Panc1 (cell line): Measurements from ENCODE around the gene FDPS. TPM values are rescaled to one million over a fixed set of nuclear protein-coding genes. Genes with fewer than 3 reads are reported as not detected.
A peak's percentile ranks its signal among the peaks of the same experiment; 100 is the strongest.

Experiments used
- ATAC-seq: fragments of 200-7000 bp; cut with Tn5 transposase; 2 replicates; pipeline ENCODE4 v1.9.1; 2020; ENCODE audit warnings: mild to moderate bottlenecking, moderate library complexity
- BruUV-seq: library from RNA; stranded (reverse); fragments of 400-500 nt; replicated peaks from 2 replicates; lab custom pipeline; 2021; lab: Mats Ljungman, UMichigan
- CTCF ChIA-PET: fragments of 300-600 bp; sonication (Branson Sonifier 250); formaldehyde crosslinking; loops from one replicate; lab custom pipeline; 2022; ENCODE audit warnings: antibody characterized with exemption; lab: Charles Lee
- POLR2A ChIA-PET: fragments of 300-600 bp; sonication (Branson Sonifier 250); formaldehyde crosslinking; loops from one replicate; lab custom pipeline; 2022; ENCODE audit warnings: antibody characterized with exemption; lab: Charles Lee
- DNase-seq: peaks from one replicate; pipeline ENCODE4 v3.0.0-alpha.2; 2010; ENCODE audit warnings: low read depth, low spot score
- H3K27ac ChIP-seq: 2 replicates; pipeline ENCODE4 v1.5.1; 2011; ENCODE audit warnings: mild to moderate bottlenecking, low read length, inconsistent platforms
- H3K27me3 ChIP-seq: fragments of 200-500 bp; sonication (Bioruptor generic); 2 replicates; pipeline ENCODE4 v1.6.0; 2014; ENCODE audit warnings: low read length, inconsistent platforms; ENCODE audit not compliant: control insufficient read depth, insufficient read depth
- H3K36me3 ChIP-seq: fragments of 200-500 bp; sonication (Bioruptor generic); 2 replicates; pipeline ENCODE4 v1.5.1; 2014; ENCODE audit warnings: inconsistent platforms, mild to moderate bottlenecking, low read length, moderate library complexity; ENCODE audit not compliant: control insufficient read depth, insufficient read depth
- H3K4me1 ChIP-seq: 2 replicates; pipeline ENCODE4 v1.5.1; 2011; ENCODE audit warnings: inconsistent platforms, mild to moderate bottlenecking, low read length, moderate library complexity; ENCODE audit not compliant: control insufficient read depth, insufficient read depth
- H3K4me3 ChIP-seq, 2 experiments: 2 replicates each; pipeline ENCODE4 v1.5.1; 2011 to 2012; ENCODE audit warnings: low read depth in 2 of 2, low read length in 2 of 2, mild to moderate bottlenecking in 2 of 2, inconsistent platforms in 1 of 2, moderate library complexity in 1 of 2
- H3K9me3 ChIP-seq: fragments of 200-500 bp; sonication (Bioruptor generic); 2 replicates; pipeline ENCODE4 v1.5.1; 2014; ENCODE audit warnings: low read depth, mild to moderate bottlenecking, inconsistent platforms, low read length, moderate library complexity; ENCODE audit not compliant: control insufficient read depth, insufficient read depth
- POLR2AphosphoS5 ChIP-seq: IDR thresholded peaks from 2 replicates; pipeline ENCODE4 v1.6.1; 2012; ENCODE audit warnings: mild to moderate bottlenecking, low read depth, low read length, moderate library complexity
- SIN3A ChIP-seq: IDR thresholded peaks from 2 replicates; pipeline ENCODE4 v1.6.1; 2012; ENCODE audit warnings: low read depth, mild to moderate bottlenecking, low read length, moderate library complexity, borderline replicate concordance; ENCODE audit not compliant: insufficient read depth
- TCF7L2 ChIP-seq: IDR thresholded peaks from 2 replicates; pipeline ENCODE4 v1.6.1; 2011; ENCODE audit warnings: mild to moderate bottlenecking, low read depth, low read length, inconsistent platforms
- in situ Hi-C: cut with HindIII; loops from 2 replicates; pipeline ENCODE4 v1.10.0; 2016; ENCODE audit warnings: low sequenced_read_pairs, low pct_unique_long_range_greater_than_20kb
- intact Hi-C: fragments of 100-400 bp; cut with micrococcal nuclease; formaldehyde crosslinking; loops from one replicate; pipeline ENCODE4 v1.10.0; 2022; ENCODE audit not compliant: unreplicated experiment
- total RNA-seq: library from RNA; stranded (reverse); gene quantifications from one replicate; pipeline ENCODE4 v1.2.1, GENCODE V29; 2021; ENCODE audit not compliant: unreplicated experiment
- TF ChIP-seq, protein P1 (sequence below), 2 experiments: IDR thresholded peaks; 2 replicates each; pipeline ENCODE4 v1.6.1; 2011 to 2012; ENCODE audit warnings: low read depth in 2 of 2, control low read depth in 1 of 2, low read length in 1 of 2, mild to moderate bottlenecking in 1 of 2, moderate library complexity in 1 of 2; ENCODE audit not compliant: insufficient read depth in 1 of 2
- TF ChIP-seq, protein P2 (sequence below): fragments of 450-650 bp; IDR thresholded peaks from 2 replicates; pipeline ENCODE4 v1.5.1; 2017; ENCODE audit warnings: mild to moderate bottlenecking

The FDPS gene
- total RNA-seq, 1 experiment from 2014 or later: 255 TPM

DNA sequence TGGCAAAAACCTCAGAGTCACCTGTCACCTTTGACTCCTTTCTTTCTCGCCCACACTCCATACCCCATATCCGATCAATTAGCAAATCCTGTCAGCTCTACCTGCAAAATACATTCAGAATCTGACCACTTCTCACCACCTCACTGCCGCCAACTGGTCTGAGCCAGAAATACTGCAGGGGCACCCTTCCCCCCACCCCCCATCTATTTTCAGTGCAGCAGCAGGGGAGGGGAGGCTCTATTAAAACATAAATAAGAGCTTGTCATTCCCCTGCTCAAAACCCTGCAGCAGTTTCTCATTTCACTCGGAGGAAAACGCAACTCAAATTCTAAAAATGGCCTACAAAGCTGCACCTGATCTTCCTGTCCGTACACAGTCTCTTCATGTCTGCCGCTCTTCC is 11.3 kb upstream of the FDPS start:
- Histone ChIP-seq H3K9me3 (no peaks in the 10 kb centered on the region), H3K27ac (no peak overlapping the region), H3K27me3 (no peaks in the 10 kb centered on the region), H3K36me3 (no peaks in the 10 kb centered on the region), H3K4me1 (no peaks in the 10 kb centered on the region), H3K4me3 (no peak overlapping the region)
- ChIA-PET POLR2A (interaction anchor here (1.2 kb wide), 1 partner anchor 11 kb away, joined by 3 read pairs; no protein-coding TSS in a partner anchor), CTCF (no interaction called here)
- BruUV-seq: no TSS peak
- DNase-seq (no peak), ATAC-seq (no peak)
- TF ChIP-seq SIN3A: no peak
- intact Hi-C loops (no loop called here), in situ Hi-C loops (no loop called here)

DNA sequence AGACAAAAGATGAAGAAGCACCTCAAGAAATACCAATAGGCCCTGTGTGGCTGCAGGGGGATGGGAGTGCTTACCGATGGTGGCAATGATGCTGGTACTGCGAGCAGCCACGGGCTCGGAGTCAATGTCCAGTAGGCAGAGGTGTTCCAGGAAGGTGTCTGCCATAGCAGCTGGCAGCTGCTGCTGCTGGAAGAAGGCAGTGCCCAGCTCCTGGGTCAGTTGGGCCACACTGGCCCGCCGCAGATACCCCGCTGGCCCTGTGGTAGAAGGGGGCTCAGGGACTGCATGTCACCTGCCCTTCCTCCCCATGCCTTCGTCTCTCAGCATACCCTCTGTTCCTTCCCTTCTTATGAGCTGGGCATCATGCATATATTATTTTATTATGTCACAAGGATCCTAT is 8.6 kb upstream of the FDPS start:
- ChIA-PET POLR2A (interaction anchor here (1.1 kb wide), 1 partner anchor 27 kb away, joined by 4 read pairs; the partner anchor contains the start of gene CLK2), CTCF (interaction anchor here (1.0 kb wide), 1 partner anchor 49 kb away, joined by 3 read pairs; no protein-coding TSS in a partner anchor)
- Histone ChIP-seq H3K27ac (no peak overlapping the region), H3K4me1 (no peaks in the 10 kb centered on the region), H3K36me3 (no peaks in the 10 kb centered on the region), H3K27me3 (no peaks in the 10 kb centered on the region), H3K4me3 (no peak overlapping the region), H3K9me3 (no peaks in the 10 kb centered on the region)
- DNase-seq: no peak
- intact Hi-C loops (no loop called here), in situ Hi-C loops (no loop called here)
- ATAC-seq: no peak
- TF ChIP-seq, protein P1, sequence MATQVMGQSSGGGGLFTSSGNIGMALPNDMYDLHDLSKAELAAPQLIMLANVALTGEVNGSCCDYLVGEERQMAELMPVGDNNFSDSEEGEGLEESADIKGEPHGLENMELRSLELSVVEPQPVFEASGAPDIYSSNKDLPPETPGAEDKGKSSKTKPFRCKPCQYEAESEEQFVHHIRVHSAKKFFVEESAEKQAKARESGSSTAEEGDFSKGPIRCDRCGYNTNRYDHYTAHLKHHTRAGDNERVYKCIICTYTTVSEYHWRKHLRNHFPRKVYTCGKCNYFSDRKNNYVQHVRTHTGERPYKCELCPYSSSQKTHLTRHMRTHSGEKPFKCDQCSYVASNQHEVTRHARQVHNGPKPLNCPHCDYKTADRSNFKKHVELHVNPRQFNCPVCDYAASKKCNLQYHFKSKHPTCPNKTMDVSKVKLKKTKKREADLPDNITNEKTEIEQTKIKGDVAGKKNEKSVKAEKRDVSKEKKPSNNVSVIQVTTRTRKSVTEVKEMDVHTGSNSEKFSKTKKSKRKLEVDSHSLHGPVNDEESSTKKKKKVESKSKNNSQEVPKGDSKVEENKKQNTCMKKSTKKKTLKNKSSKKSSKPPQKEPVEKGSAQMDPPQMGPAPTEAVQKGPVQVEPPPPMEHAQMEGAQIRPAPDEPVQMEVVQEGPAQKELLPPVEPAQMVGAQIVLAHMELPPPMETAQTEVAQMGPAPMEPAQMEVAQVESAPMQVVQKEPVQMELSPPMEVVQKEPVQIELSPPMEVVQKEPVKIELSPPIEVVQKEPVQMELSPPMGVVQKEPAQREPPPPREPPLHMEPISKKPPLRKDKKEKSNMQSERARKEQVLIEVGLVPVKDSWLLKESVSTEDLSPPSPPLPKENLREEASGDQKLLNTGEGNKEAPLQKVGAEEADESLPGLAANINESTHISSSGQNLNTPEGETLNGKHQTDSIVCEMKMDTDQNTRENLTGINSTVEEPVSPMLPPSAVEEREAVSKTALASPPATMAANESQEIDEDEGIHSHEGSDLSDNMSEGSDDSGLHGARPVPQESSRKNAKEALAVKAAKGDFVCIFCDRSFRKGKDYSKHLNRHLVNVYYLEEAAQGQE (IDR thresholded peaks at IDR 0.05; ENCODE audit: insufficient read depth in 1 of 2, low read depth in 2 of 2, low read length in 1 of 2): no peak
- TF ChIP-seq TCF7L2: no peak
- no peak for TF ChIP-seq SIN3A
- TF ChIP-seq POLR2AphosphoS5: no peak
- TF ChIP-seq, protein P2, sequence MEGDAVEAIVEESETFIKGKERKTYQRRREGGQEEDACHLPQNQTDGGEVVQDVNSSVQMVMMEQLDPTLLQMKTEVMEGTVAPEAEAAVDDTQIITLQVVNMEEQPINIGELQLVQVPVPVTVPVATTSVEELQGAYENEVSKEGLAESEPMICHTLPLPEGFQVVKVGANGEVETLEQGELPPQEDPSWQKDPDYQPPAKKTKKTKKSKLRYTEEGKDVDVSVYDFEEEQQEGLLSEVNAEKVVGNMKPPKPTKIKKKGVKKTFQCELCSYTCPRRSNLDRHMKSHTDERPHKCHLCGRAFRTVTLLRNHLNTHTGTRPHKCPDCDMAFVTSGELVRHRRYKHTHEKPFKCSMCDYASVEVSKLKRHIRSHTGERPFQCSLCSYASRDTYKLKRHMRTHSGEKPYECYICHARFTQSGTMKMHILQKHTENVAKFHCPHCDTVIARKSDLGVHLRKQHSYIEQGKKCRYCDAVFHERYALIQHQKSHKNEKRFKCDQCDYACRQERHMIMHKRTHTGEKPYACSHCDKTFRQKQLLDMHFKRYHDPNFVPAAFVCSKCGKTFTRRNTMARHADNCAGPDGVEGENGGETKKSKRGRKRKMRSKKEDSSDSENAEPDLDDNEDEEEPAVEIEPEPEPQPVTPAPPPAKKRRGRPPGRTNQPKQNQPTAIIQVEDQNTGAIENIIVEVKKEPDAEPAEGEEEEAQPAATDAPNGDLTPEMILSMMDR: no peak
- no TSS peak for BruUV-seq

DNA sequence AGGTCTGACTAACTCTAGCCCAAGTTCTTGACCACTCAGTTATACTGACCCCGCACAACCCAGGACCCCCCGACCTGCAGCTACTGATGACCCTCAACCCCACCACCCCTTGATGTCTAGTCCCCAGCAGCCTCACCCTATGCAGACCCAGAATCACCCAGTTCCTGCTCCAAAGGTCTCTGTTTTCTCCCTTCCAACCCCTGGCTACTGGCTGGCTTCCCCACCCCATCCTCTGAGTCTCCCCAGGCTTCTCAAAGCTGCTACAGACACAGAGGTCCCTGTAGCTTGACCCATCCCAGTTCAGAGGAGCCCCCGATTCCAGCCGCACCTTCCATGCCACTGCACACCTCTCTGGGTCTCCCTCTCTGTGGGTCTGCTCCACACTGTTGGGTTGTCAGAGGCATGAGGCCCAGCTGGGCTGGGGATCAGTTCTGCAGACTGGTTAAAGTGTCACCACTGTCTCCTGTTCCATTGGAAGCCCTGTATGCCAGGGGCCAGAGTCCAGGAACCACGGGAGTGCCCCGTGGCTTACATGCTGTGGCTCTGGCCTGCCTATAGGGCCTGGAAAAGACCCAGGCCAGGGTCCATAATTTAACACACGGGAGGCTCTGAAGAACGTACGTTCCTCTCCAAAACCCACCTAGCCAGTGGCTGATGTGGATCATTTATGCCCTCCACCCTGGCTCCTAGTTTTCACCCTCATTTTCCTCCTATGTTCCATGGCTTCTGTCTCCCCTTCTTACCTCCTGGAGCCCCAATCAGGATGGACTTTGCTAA is 7.9 kb upstream of the FDPS start:
- DNase-seq (no peak), ATAC-seq (peak; percentile 59; the same call in 1 of the 2 replicates)
- H3K4me3 ChIP-seq: no peak overlapping the region
- intact Hi-C loops: no loop called here
- TF ChIP-seq TCF7L2 (no peak), POLR2AphosphoS5 (no peak), SIN3A (no peak)
- TF ChIP-seq, protein P2: no peak
- TF ChIP-seq, protein P1 (IDR thresholded peaks at IDR 0.05; ENCODE audit: insufficient read depth in 1 of 2, low read depth in 2 of 2, low read length in 1 of 2): no peak
- in situ Hi-C loops: no loop called here
- no peaks in the 10 kb centered on the region for H3K9me3 ChIP-seq
- no peaks in the 10 kb centered on the region for H3K36me3 ChIP-seq
- no peaks in the 10 kb centered on the region for H3K4me1 ChIP-seq
- no TSS peak for BruUV-seq
- H3K27me3 ChIP-seq: no peaks in the 10 kb centered on the region
- POLR2A ChIA-PET: interaction anchor here (1.1 kb wide), 1 partner anchor 27 kb away, joined by 4 read pairs; the partner anchor contains the start of gene CLK2
- H3K27ac ChIP-seq: no peak overlapping the region
- CTCF ChIA-PET: interaction anchor here (1.0 kb wide), 1 partner anchor 50 kb away, joined by 3 read pairs; no protein-coding TSS in a partner anchor
